ENCODE results near the gene PEX6. TPM values are rescaled to one million over a fixed set of nuclear protein-coding genes. Genes with fewer than 3 reads are reported as not detected.

Gene PEX6
- polyA plus RNA-seq, 1 of the 3 experiments (the other 2 are of a cell fraction) = 15.3 TPM

- no peak for DNase-seq
- Histone ChIP-seq H3K9me3 (no peaks in the 10 kb centered on the region), H3K9ac (no peak overlapping the region), H3K36me3 (replicated peaks in 1 of 2; ENCODE audit: control insufficient read depth in 1 of 2, insufficient read depth in 2 of 2, low read length in 1 of 2) (peaks cover 5 to 16% of the 10 kb centered on the region in 2 experiments), H3F3A (replicated peaks; ENCODE audit: insufficient read depth) (peaks cover 10% of the 10 kb centered on the region), H3K27ac (ENCODE audit: low read depth in 2 of 2, low read length in 1 of 2) (peak overlapping the region in 1 of 2 experiments; percentile 44; a peak in 2 of 4 replicates), H3K4me2 (no peak overlapping the region), H3K4me3 (ENCODE audit: low read depth in 2 of 2, low read length in 1 of 2) (no peak overlapping the region), H3K79me2 (ENCODE audit: insufficient read depth) (peaks cover 19% of the 10 kb centered on the region), H2AFZ (ENCODE audit: low read depth) (no peak overlapping the region), H4K20me1 (ENCODE audit: insufficient read depth) (no peaks in the 10 kb centered on the region), H3K27me3 (ENCODE audit: insufficient read depth) (no peaks in the 10 kb centered on the region), H3K9me2 (no peaks in the 10 kb centered on the region), H3K4me1 (ENCODE audit: control insufficient read depth in 1 of 2, insufficient read depth in 2 of 2, low read depth in 1 of 2, low read length in 1 of 2) (peaks cover 0 to 9% of the 10 kb centered on the region in 2 experiments; a peak in 3 of 4 replicates)
- POLR2A ChIA-PET = no interaction called here
- CTCF ChIA-PET = interaction anchor here (1.4 kb wide), 1 partner anchor 8 kb away, joined by 4 read pairs; no protein-coding TSS in a partner anchor
- TF ChIP-seq RAD21 (IDR thresholded peaks at IDR 0.05; ENCODE audit: low read length) (no peak), EP300 (IDR thresholded peaks at IDR 0.05; ENCODE audit: borderline replicate concordance in 1 of 2, low read depth in 1 of 2, low read length in 1 of 2) (no peak), GATA2 (CRISPR knock-in tag; IDR thresholded peaks at IDR 0.05) (no peak), FOSL2 (IDR thresholded peaks at IDR 0.05; ENCODE audit: borderline replicate concordance, low read depth) (no peak), NRF1 (IDR thresholded peaks at IDR 0.05; ENCODE audit: low read depth, low read length) (no peak), REST (IDR thresholded peaks at IDR 0.05; ENCODE audit: low read depth, low read length) (no peak), NFIC (IDR thresholded peaks at IDR 0.05; ENCODE audit: borderline replicate concordance) (no peak), TCF12 (IDR thresholded peaks at IDR 0.05) (no peak), YY1 (IDR thresholded peaks at IDR 0.05; ENCODE audit: low read depth) (no peak), EZH2phosphoT487 (IDR thresholded peaks at IDR 0.05; ENCODE audit: borderline replicate concordance, low read depth) (no peak), MXI1 (IDR thresholded peaks at IDR 0.05; ENCODE audit: low read depth, low read length) (no peak), RXRA (IDR thresholded peaks at IDR 0.05; ENCODE audit: borderline replicate concordance, low read depth) (no peak), PBX3 (IDR thresholded peaks at IDR 0.05) (no peak), CHD2 (IDR thresholded peaks at IDR 0.05; ENCODE audit: low read length, partially characterized antibody) (no peak), TEAD4 (IDR thresholded peaks at IDR 0.05; ENCODE audit: borderline replicate concordance, insufficient read depth) (no peak), USF2 (IDR thresholded peaks at IDR 0.05; ENCODE audit: borderline replicate concordance, low read depth, low read length) (no peak), JUND (IDR thresholded peaks at IDR 0.05) (no peak), SIN3A (IDR thresholded peaks at IDR 0.05; ENCODE audit: borderline replicate concordance, low read depth, low read length) (no peak), RCOR1 (IDR thresholded peaks at IDR 0.05; ENCODE audit: low read length) (no peak), FOXM1 (IDR thresholded peaks at IDR 0.05; ENCODE audit: low read depth) (no peak)
- 86% methylated on average over 3 of the region's 3 CpGs for WGBS (ENCODE audit: low lambda C conversion rate)
Measured at GRCh38 chr6:42971746-42972327, 7.1 kb downstream of the PEX6 start.

All from SK-N-SH (cell line).